Left ventricle myocardium inferior (tissue), 1 donor: Measurements from ENCODE around the gene MND1. TPM values are rescaled to one million over a fixed set of nuclear protein-coding genes. Genes with fewer than 3 reads are reported as not detected.

Experiments used
- DNase-seq: peaks from one replicate; pipeline ENCODE4 v3.0.0-alpha.2; 2020
- H3K27ac ChIP-seq: fragments of 200-600 bp; replicated peaks from 2 replicates; pipeline ENCODE4 v1.8.0; 2021
- H3K27me3 ChIP-seq: fragments of 200-600 bp; 2 replicates; pipeline ENCODE4 v1.8.0; 2021; ENCODE audit warnings: low read depth
- H3K36me3 ChIP-seq: fragments of 200-600 bp; 2 replicates; pipeline ENCODE4 v1.8.0; 2021
- H3K4me1 ChIP-seq: fragments of 200-600 bp; 2 replicates; pipeline ENCODE4 v1.8.0; 2021
- H3K4me3 ChIP-seq: fragments of 200-600 bp; 2 replicates; pipeline ENCODE4 v1.8.0; 2021; ENCODE audit warnings: mild to moderate bottlenecking, moderate library complexity
- H3K9me3 ChIP-seq: fragments of 200-600 bp; replicated peaks from 2 replicates; pipeline ENCODE4 v1.8.0; 2021
- CTCF ChIP-seq: fragments of 200-600 bp; IDR thresholded peaks from 2 replicates; pipeline ENCODE4 v1.8.0; 2021; ENCODE audit warnings: antibody characterized with exemption, mild to moderate bottlenecking, borderline replicate concordance
- intact Hi-C: fragments of 100-400 bp; cut with micrococcal nuclease; formaldehyde crosslinking; loops from one replicate; pipeline ENCODE4 v1.11.0; 2022
- total RNA-seq: library from RNA; stranded (reverse); fragmentation: NEBNext Ultra II Directional; extraction: Animal tissue kit (Norgen Biotek cat#: 25700); gene quantifications from one replicate; pipeline ENCODE4 v1.2.1, GENCODE V29; 2021
- donor health status: DM: no; HTN: yes; CAD: no; lungs with severe emphysema.

The MND1 gene
- total RNA-seq, 1 donor from 2014 or later, result 0.38 TPM

- Histone ChIP-seq H3K4me1 (no peaks in the 10 kb centered on the region), H3K36me3 (no peaks in the 10 kb centered on the region), H3K27me3 (no peaks in the 10 kb centered on the region), H3K9me3 (no peaks in the 10 kb centered on the region), H3K27ac (no peak overlapping the region), H3K4me3 (no peak overlapping the region)
- DNase-seq, result no peak
- intact Hi-C loops, result no loop called here
- no peak for TF ChIP-seq CTCF
These were observed 41.3 kb downstream of the MND1 start for GRCh38 chr4:153385784-153386183.

DNA sequence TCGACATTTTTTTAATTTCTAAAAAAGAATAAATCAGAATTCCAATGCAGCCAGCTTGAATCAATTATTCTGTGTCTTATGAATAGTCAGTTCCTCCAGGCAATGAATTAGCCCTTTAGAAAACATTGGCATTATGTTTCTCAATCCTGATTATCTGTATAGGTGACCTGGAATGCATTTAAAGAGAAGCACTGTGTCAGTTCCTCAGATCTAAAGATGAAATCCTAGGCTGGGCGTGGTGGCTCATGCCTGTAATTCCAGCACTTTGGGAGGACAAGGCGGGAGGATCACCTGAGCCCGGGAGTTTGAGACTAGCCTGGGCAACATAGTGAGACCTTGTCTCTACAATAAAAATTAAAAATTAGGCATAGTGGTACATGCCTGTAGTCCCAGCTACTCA is 43.5 kb downstream of the MND1 start:
- TF ChIP-seq CTCF, result no peak
- H3K27me3 ChIP-seq, result no peaks in the 10 kb centered on the region
- intact Hi-C loops, result no loop called here
- DNase-seq, result no peak
- no peaks in the 10 kb centered on the region for H3K36me3 ChIP-seq
- no peaks in the 10 kb centered on the region for H3K4me1 ChIP-seq
- H3K4me3 ChIP-seq, result no peak overlapping the region
- H3K9me3 ChIP-seq, result no peaks in the 10 kb centered on the region
- H3K27ac ChIP-seq, result no peak overlapping the region

DNA sequence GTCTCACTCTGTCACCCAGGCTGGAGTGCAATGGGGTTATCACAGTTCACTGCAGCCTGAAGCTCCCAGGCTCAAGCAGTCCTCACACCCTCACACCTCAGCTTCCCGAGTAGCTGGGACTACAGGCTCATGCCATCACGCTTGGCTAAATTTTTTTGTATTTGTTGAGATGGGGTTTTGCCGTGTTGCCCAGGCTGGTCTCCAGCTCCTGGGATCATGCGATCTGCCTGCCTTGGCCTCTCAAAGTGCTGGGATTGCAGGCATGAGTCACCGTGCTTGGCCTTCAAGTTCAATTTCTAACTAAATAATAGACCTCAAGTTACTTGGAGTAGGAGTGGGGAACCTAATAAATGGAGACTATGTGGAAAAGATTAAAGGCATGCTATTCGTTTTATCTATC is 48.9 kb downstream of the MND1 start:
- intact Hi-C loops, result no loop called here
- no peaks in the 10 kb centered on the region for H3K4me1 ChIP-seq
- H3K4me3 ChIP-seq, result no peak overlapping the region
- H3K36me3 ChIP-seq, result no peaks in the 10 kb centered on the region
- DNase-seq, result no peak
- H3K9me3 ChIP-seq, result no peaks in the 10 kb centered on the region
- H3K27me3 ChIP-seq, result no peaks in the 10 kb centered on the region
- no peak overlapping the region for H3K27ac ChIP-seq
- TF ChIP-seq CTCF, result no peak

- Histone ChIP-seq H3K9me3 (no peaks in the 10 kb centered on the region), H3K36me3 (no peaks in the 10 kb centered on the region), H3K4me3 (no peak overlapping the region), H3K4me1 (no peaks in the 10 kb centered on the region), H3K27ac (no peak overlapping the region), H3K27me3 (no peaks in the 10 kb centered on the region)
- no peak for TF ChIP-seq CTCF
- DNase-seq, result no peak
- intact Hi-C loops, result no loop called here
These were observed 50.5 kb downstream of the MND1 start for GRCh38 chr4:153394945-153395344.

GRCh38 chr4:153398713-153399112 is 54.2 kb downstream of the MND1 start:
- H3K27me3 ChIP-seq, result no peaks in the 10 kb centered on the region
- no peak overlapping the region for H3K27ac ChIP-seq
- no peak for TF ChIP-seq CTCF
- no peaks in the 10 kb centered on the region for H3K4me1 ChIP-seq
- H3K36me3 ChIP-seq, result no peaks in the 10 kb centered on the region
- no peaks in the 10 kb centered on the region for H3K9me3 ChIP-seq
- no peak overlapping the region for H3K4me3 ChIP-seq
- intact Hi-C loops, result no loop called here
- DNase-seq, result no peak

GRCh38 chr4:153399358-153399757 is 54.9 kb downstream of the MND1 start:
- Histone ChIP-seq H3K36me3 (no peaks in the 10 kb centered on the region), H3K9me3 (no peaks in the 10 kb centered on the region), H3K27ac (no peak overlapping the region), H3K4me3 (no peak overlapping the region), H3K4me1 (no peaks in the 10 kb centered on the region), H3K27me3 (no peaks in the 10 kb centered on the region)
- no peak for DNase-seq
- intact Hi-C loops, result no loop called here
- TF ChIP-seq CTCF, result no peak
